GM12892 (cell line): ENCODE results near the gene ADORA2B.

Source experiments
- POLR2A ChIP-seq: IDR thresholded peaks from 2 replicates; pipeline ENCODE4 v1.6.1; 2011; ENCODE audit warnings: low read depth, low read length, control low read depth
- POLR2AphosphoS5 ChIP-seq: IDR thresholded peaks from 2 replicates; pipeline ENCODE4 v1.6.1; 2011; ENCODE audit warnings: low read depth, low read length, control low read depth
- TAF1 ChIP-seq: IDR thresholded peaks from 2 replicates; pipeline ENCODE4 v1.6.1; 2011; ENCODE audit warnings: low read depth, mild to moderate bottlenecking, control low read depth, low read length, borderline replicate concordance

DNA sequence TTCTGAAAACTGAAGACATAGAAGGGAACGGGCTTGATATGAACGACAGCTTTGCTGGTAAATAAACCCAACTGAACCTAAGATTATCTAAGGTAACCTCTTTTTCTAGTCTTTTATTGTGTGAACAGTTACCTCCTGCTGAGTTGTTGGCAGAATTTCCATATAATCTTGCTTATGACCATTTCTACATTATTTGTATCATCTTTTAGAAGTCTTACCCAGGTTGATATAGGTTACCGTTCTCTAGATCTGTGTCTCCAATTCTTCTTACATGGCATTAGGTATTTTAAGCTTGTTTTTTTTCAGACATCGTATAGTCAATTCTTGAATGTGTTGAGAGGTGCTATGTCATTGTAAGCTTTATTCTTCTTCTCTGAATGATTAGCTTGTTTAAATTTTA is 79.0 kb downstream of the ADORA2B start:
- no peak for TF ChIP-seq POLR2AphosphoS5
- no peak for TF ChIP-seq POLR2A
- no peak for TF ChIP-seq TAF1
